NCI-H2227 (cell line): ENCODE results near the gene CCL22.
"Not testable (repeated sequence)": the region's sequence is repeated elsewhere in the genome, so short reads cannot be mapped to it uniquely, and the experiment has no call there.

Experiments
- DNase-seq: peaks from one replicate; lab custom pipeline; 2025; ENCODE audit not compliant: unreplicated experiment; lab: John Stamatoyannopoulos, UW

CCL22 gene

GRCh38 chr16:57358527-57359095 lies at the start of gene CCL22:
Gene CCL22 (plus strand): TSS chr16:57358783. CDS start chr16:57358817, 34 bp downstream.
- no peak for DNase-seq

GRCh38 chr16:57310801-57311200 lies 47.8 kb upstream of the CCL22 start:
- DNase-seq = no peak

GRCh38 chr16:57313509-57313908 lies 45.1 kb upstream of the CCL22 start:
- no peak for DNase-seq

- DNase-seq = no peak
Observed at GRCh38 chr16:57314161-57314785, 44.3 kb upstream of the CCL22 start.

- no peak for DNase-seq
Observed at GRCh38 chr16:57315416-57315815, 43.2 kb upstream of the CCL22 start.

- no peak for DNase-seq
Observed at GRCh38 chr16:57316390-57317017, 42.1 kb upstream of the CCL22 start.

GRCh38 chr16:57318240-57318970 lies 40.2 kb upstream of the CCL22 start:
- no peak for DNase-seq

GRCh38 chr16:57319646-57320045 lies 38.9 kb upstream of the CCL22 start:
- DNase-seq = no peak

GRCh38 chr16:57324749-57325148 lies 33.8 kb upstream of the CCL22 start:
- DNase-seq = no peak

GRCh38 chr16:57325458-57325857 lies 33.1 kb upstream of the CCL22 start:
- no peak for DNase-seq

- no peak for DNase-seq
Observed at GRCh38 chr16:57329718-57330327, 28.8 kb upstream of the CCL22 start.

- DNase-seq = no peak
Observed at GRCh38 chr16:57331355-57331754, 27.2 kb upstream of the CCL22 start.

- DNase-seq = no peak
Observed at GRCh38 chr16:57333402-57333801, 25.2 kb upstream of the CCL22 start.

- DNase-seq = no peak
Observed at GRCh38 chr16:57335366-57335765, 23.2 kb upstream of the CCL22 start.

GRCh38 chr16:57341062-57341440 lies 17.5 kb upstream of the CCL22 start:
- no peak for DNase-seq

- DNase-seq = no peak
Observed at GRCh38 chr16:57341441-57342303, 16.9 kb upstream of the CCL22 start.

- not testable (repeated sequence) for DNase-seq
Observed at GRCh38 chr16:57342606-57343005, 16.0 kb upstream of the CCL22 start.

GRCh38 chr16:57343221-57343620 lies 15.4 kb upstream of the CCL22 start:
- no peak for DNase-seq

GRCh38 chr16:57344094-57344493 lies 14.5 kb upstream of the CCL22 start:
- DNase-seq = not testable (repeated sequence)

GRCh38 chr16:57345021-57345420 lies 13.6 kb upstream of the CCL22 start:
- no peak for DNase-seq
